ENCODE data around the gene IQGAP3. TPM values are rescaled to one million over a fixed set of nuclear protein-coding genes. Genes with fewer than 3 reads are reported as not detected.

Gene IQGAP3
- total RNA-seq, 1 donor from 2014 or later: 1.3 TPM

GRCh38 chr1:156528231-156528630 lies 44.1 kb downstream of the IQGAP3 start:
- ATAC-seq: no peak
- no peaks in the 10 kb centered on the region for H3K36me3 ChIP-seq
- no peak overlapping the region for H3K4me3 ChIP-seq
- no peaks in the 10 kb centered on the region for H3K9me3 ChIP-seq
- intact Hi-C loops (cut with DNase I): no loop called here
- DNase-seq: peak; percentile 18
- no peaks in the 10 kb centered on the region for H3K4me1 ChIP-seq
- TF ChIP-seq CTCF (IDR thresholded peaks at IDR 0.05): no peak
- no peak overlapping the region for H3K27ac ChIP-seq
- H3K27me3 ChIP-seq: no peaks in the 10 kb centered on the region

DNA sequence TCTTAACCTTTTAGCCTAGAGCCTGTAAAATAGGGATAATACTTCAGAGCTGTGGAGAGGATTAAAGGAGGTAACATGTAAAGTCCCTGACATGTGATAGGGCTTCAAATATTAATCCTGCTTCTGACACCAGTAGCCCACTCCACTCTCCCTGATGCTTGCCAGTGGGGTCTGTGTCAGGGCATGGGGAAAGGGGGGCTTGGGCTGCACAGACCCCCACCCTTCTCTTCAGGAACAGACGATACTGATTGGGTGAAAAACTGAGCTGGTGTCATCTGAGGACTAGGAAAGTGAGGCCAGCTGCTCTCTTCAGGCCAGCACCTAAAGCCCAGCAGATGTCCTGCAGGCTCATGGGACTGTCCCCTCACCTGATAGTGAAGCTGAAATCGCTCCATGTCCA lies 44.8 kb downstream of the IQGAP3 start:
- DNase-seq (peak; percentile 19), ATAC-seq (no peak)
- Histone ChIP-seq H3K36me3 (no peaks in the 10 kb centered on the region), H3K4me3 (no peak overlapping the region), H3K27me3 (no peaks in the 10 kb centered on the region), H3K4me1 (no peaks in the 10 kb centered on the region), H3K9me3 (no peaks in the 10 kb centered on the region), H3K27ac (no peak overlapping the region)
- intact Hi-C loops (cut with DNase I): no loop called here
- TF ChIP-seq CTCF (IDR thresholded peaks at IDR 0.05): no peak

DNA sequence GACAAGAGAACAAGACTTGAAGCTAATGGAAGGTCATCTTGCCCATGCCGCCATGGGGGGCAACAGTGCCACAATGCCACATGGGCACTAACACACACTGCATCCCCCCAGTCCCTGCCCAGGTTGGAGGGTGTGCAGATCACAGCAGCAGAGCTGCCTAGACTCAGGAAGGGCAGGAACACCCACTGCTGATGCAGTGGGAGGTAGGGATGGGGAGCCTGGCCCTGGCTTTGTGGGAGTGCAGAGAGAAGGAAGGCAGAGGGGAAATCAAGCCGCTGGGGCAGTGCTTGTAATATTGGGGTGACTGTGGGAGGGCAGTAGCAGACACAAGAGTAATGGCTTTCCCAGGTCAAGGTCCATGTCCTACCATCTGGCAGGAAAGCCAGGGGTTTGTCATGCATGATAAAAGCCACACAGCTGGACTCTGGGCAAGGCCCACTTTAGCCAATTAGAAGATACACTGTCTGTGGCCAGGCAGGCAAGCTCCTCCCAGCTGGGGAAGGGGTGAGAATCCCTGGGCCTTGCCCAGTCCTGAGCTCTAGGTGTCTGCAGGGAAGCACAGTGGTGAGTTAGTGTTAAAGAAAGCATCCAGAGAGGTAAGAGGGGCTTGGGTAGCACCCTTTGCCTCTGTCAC lies 46.4 kb downstream of the IQGAP3 start:
- intact Hi-C loops (cut with DNase I): no loop called here
- TF ChIP-seq CTCF (IDR thresholded peaks at IDR 0.05): no peak
- ATAC-seq: peak; percentile 24

DNA sequence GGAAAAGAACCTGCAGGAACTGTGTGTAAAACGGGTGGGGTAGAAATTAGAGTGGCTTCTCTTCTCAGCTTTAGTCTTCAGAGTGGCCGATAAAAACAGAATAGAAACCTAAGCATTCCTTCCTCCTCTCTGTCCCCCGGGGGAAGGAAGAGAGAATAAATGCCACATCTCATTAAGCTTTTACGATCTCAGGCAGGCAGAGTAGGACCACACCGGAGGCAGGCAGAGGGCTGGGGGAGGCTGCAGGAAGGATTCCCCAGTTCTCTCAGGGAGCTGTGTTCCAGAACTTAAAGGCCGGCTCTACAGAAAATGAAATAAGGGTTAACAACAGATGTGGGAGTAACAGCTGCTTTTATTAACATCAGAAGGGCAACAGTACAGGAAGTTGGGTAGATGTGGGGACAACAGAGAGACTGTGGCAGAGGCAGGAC lies 47.3 kb downstream of the IQGAP3 start:
- no peaks in the 10 kb centered on the region for H3K27me3 ChIP-seq
- no peaks in the 10 kb centered on the region for H3K9me3 ChIP-seq
- no peaks in the 10 kb centered on the region for H3K4me1 ChIP-seq
- intact Hi-C loops (cut with DNase I): no loop called here
- no peak for TF ChIP-seq CTCF (IDR thresholded peaks at IDR 0.05)
- H3K27ac ChIP-seq: no peak overlapping the region
- no peak overlapping the region for H3K4me3 ChIP-seq
- H3K36me3 ChIP-seq: no peaks in the 10 kb centered on the region
- DNase-seq: no peak
- ATAC-seq: peak; percentile 11

More for the DNA sequence above, 46.4 kb downstream of the IQGAP3 start:
- no peak overlapping the region for H3K4me3 ChIP-seq
- H3K4me1 ChIP-seq: no peaks in the 10 kb centered on the region
- no peaks in the 10 kb centered on the region for H3K36me3 ChIP-seq
- peak; percentile 31 for DNase-seq
- H3K27me3 ChIP-seq: no peaks in the 10 kb centered on the region
- no peak overlapping the region for H3K27ac ChIP-seq
- no peaks in the 10 kb centered on the region for H3K9me3 ChIP-seq

DNA sequence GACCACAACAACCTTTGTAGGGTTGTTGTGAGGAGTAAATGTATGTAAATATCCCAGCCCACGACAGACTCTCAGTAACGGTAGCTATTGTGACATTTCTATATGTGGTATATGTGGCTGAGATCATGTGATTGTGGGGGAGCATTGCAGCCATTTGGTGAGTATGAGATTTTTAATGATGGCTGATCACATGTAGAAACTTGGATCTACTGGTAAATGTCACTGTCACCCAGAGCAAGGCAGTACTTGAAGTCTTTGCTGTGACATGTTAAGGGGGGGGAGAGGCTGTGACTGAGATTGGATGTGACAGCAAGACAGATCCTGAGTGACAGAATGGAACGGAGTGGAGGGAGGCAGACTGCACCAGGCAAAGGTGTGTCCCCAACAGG lies 47.9 kb downstream of the IQGAP3 start:
- Histone ChIP-seq H3K36me3 (no peaks in the 10 kb centered on the region), H3K4me3 (no peak overlapping the region), H3K27me3 (no peaks in the 10 kb centered on the region), H3K27ac (no peak overlapping the region), H3K9me3 (no peaks in the 10 kb centered on the region), H3K4me1 (no peaks in the 10 kb centered on the region)
- DNase-seq: peak; percentile 8
- peak; percentile 21 for ATAC-seq
- intact Hi-C loops (cut with DNase I): no loop called here
- no peak for TF ChIP-seq CTCF (IDR thresholded peaks at IDR 0.05)

All from upper lobe of right lung (tissue), 1 donor.